ENCODE measurements around the gene ZNF765. TPM values are rescaled to one million over a fixed set of nuclear protein-coding genes. Genes with fewer than 3 reads are reported as not detected.

Gene ZNF765
- total RNA-seq, 6 donors from 2014 or later = 7.9 to 21.0 (median 10.5) TPM

Small RNA genes lying within 50 kb of the gene (small RNA-seq; reads per million reads assigned to genes)
- 0 reads per million in 4 donors for gene RPL39P36

Other genes with a start within 250 kb of the ZNF765 start
- gene ZNF347, start 236.1 kb upstream of the ZNF765 start, total RNA-seq = 10 to 100 TPM in 4 of 6 donors, 1 to 10 TPM in 2; 5.3 to 21.0 (median 10.3) TPM
- gene ZNF665, start 201.8 kb upstream of the ZNF765 start, total RNA-seq = 1 to 10 TPM; 1.7 to 5.2 (median 3.4) TPM
- gene ZNF677, start 140.3 kb upstream of the ZNF765 start, total RNA-seq = 10 to 100 TPM in 4 of 6 donors, 1 to 10 TPM in 2; 5.2 to 19.9 (median 12.5) TPM
- gene VN1R2, start 136.9 kb upstream of the ZNF765 start, total RNA-seq = not detected
- gene VN1R4, start 127.4 kb upstream of the ZNF765 start, total RNA-seq = not detected
- gene ZNF845, start 61.4 kb upstream of the ZNF765 start, total RNA-seq = 10 to 100 TPM in 1 of 6 donors, 1 to 10 TPM in 5; 3.2 to 11.4 (median 6.2) TPM
- 10 to 100 TPM in 3 of 6 donors, 1 to 10 TPM in 3; 2.4 to 15.7 (median 9.9) TPM for gene ZNF525, start 29.4 kb upstream of the ZNF765 start, total RNA-seq
- gene ZNF761, start 36.8 kb downstream of the ZNF765 start, total RNA-seq = 10 to 100 TPM in 2 of 6 donors, 1 to 10 TPM in 4; 5.0 to 26.2 (median 9.5) TPM
- 1 to 10 TPM; 2.2 to 8.4 (median 3.1) TPM for gene ZNF813, start 72.6 kb downstream of the ZNF765 start, total RNA-seq
- 10 to 100 TPM; 26.3 to 80.0 (median 47.1) TPM for gene ZNF331, start 143.0 kb downstream of the ZNF765 start, total RNA-seq
- gene DPRX, start 236.8 kb downstream of the ZNF765 start, total RNA-seq = not detected

Data from upper lobe of left lung (tissue), 6 donors.